GM19240 (cell line): ENCODE results near the gene CPNE9.

Experiments
- DNase-seq: peaks from one replicate; pipeline ENCODE4 v3.0.0; 2011; ENCODE audit warnings: low spot score; ENCODE audit not compliant: insufficient read length

CPNE9 gene, protein sequence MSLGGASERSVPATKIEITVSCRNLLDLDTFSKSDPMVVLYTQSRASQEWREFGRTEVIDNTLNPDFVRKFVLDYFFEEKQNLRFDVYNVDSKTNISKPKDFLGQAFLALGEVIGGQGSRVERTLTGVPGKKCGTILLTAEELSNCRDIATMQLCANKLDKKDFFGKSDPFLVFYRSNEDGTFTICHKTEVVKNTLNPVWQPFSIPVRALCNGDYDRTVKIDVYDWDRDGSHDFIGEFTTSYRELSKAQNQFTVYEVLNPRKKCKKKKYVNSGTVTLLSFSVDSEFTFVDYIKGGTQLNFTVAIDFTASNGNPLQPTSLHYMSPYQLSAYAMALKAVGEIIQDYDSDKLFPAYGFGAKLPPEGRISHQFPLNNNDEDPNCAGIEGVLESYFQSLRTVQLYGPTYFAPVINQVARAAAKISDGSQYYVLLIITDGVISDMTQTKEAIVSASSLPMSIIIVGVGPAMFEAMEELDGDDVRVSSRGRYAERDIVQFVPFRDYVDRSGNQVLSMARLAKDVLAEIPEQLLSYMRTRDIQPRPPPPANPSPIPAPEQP

DNA sequence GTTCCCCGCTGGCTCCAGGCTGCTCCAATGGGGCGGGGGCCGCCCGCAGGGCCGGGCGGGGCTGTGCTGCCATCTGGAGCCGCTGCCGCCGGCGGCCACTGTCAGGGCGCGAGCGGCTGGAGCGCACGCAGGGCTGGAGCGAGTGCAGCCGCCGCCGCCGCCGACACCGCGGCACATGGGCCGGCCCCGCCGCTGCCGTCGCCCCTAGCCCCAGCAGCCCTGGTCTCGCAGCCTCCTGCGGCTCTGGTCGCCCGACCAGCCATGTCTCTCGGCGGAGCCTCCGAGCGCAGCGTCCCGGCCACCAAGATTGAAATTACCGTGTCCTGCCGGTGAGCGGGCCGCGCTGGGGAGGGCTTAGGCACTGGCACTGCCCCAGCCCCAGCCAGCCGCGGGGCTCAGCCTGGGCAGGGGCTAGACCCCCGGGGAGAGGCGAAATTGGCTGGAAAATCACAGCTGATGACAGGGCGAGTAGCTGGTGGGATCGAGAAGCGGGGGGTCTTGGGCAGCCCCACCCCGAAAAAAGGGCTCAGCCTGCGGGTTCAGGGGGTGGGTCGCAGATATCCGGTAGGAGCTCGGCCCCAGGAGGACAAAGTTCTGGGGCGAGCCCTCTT is at the start of gene CPNE9:
CPNE9 (plus strand) TSS at position 98 of the 611 bp plus-strand sequence; CDS start at position 262, 164 bp downstream.
- DNase-seq = no peak

DNA sequence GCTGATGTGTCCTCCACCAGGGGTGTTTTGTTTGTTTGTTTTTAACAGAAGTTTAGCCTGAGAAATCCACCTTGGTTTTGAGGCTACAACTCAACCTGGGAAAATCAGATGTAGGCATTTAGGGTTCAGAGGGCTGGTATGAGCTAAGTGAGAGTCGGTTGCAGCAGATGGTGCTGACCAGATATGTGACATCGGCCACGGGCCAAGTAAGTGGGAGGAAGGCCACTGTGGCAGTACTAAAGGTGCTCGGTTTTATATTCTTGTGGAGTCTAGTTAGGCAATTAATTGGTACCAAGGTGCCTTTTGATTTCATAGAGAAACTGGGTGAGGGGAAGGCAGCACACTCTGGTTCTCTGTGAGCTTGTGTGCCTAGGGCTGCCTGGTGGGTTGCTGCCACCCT is 43.8 kb upstream of the CPNE9 start:
- DNase-seq = no peak

GRCh38 chr3:9660972-9661371 is 42.7 kb upstream of the CPNE9 start:
- DNase-seq = no peak

GRCh38 chr3:9664119-9664751 is 39.4 kb upstream of the CPNE9 start:
- DNase-seq = no peak

GRCh38 chr3:9666704-9667445 is 36.8 kb upstream of the CPNE9 start:
- no peak for DNase-seq

DNA sequence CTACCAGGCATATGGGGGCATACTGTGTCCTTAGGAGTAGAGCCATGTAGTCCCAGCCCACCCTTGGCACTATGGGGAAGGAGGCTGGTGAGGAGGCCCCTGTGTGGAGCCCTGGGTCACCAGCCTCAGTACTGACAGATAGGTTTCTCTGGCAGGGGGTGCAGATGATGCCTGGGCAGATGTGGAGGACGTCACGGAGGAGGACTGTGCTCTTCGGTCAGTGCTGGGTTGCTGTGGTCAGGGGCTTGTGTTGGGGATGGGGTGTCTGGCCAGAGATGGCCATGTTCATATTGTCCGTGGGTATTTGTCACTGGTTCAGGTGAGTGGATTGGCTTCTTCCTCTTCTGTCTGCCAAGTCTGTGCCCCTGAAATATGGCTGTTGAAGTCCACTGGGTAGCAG is 34.4 kb upstream of the CPNE9 start:
- no peak for DNase-seq

DNA sequence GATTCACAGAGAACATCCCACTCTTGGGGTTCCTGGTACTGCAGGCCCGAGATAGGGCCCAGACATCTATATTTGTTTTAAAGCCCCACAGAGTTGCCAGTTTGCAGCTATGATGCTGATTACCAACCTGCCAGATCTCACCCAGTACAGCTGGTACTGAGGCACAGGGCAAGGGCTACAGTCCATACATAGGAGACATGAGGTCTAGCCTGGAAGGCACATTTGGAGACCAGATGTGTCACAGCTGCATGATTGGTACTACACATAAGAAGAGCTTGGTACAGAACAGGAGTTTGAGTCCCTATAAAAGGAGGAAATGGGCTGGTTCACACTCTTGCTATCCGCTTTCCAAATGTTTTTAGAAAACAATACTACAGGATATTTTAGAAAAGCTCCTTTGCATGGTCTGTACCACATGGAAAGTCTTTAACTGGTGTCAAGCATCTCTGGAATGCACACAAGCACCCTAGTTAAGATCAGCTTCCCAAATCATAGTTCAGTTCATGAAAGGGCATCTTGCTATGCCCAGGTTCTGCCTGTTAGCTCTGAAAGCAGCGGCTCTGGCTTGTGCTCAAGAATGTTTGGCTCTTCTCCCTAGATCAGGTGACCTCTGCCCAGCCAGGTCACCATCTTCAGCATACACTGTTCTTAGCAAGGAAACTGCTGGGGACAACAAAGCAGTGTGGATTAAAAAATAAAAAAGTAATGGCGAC is 33.8 kb upstream of the CPNE9 start:
- no peak for DNase-seq

DNA sequence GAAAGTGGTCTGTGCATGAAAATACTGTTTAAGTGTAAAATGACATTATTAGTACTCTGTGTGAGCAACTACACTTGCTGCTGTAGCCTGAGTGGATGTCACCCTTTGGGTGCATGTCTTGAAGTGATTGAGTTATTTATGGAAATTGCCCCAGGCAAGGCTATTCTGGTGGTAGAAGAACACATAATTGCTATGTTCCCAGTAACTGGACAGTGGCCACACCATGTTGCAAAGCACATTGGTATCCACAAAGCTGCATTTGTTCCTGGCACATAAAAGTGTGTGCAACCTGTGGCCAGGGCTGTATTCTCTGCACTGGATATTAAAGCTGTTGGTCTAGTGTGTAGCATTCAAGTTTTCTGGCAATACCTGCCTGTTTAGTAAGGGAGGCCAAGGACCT is 30.6 kb upstream of the CPNE9 start:
- DNase-seq = no peak

- DNase-seq = no peak
Measured at GRCh38 chr3:9673752-9674151, 29.9 kb upstream of the CPNE9 start.

DNA sequence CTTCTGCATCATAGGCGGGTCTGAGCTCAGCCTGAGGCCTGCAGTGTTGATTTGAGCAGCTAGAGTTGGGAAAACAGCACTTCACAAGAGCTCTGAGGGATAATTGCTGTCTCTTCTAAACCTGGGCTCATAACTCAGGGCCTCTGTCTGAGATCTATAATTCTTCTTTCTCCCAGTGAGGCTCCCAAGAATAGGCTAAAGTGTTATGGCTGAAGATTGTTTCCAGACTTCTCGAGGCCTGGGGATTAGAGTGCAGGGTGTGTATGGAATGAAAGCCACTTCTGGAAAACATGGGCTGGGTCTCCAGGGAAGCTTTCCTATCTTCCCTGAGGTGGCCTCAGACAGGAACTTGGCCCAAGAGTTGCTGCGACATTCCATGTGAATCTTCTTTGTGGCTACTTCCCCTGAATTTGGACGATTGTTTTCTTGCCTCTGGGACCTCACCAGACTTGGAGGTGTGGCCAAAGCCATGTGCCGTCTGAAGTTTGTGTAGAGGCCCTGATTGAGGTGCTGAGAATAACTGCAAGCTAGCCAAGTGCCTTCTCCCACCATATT is 27.8 kb upstream of the CPNE9 start:
- no peak for DNase-seq

DNA sequence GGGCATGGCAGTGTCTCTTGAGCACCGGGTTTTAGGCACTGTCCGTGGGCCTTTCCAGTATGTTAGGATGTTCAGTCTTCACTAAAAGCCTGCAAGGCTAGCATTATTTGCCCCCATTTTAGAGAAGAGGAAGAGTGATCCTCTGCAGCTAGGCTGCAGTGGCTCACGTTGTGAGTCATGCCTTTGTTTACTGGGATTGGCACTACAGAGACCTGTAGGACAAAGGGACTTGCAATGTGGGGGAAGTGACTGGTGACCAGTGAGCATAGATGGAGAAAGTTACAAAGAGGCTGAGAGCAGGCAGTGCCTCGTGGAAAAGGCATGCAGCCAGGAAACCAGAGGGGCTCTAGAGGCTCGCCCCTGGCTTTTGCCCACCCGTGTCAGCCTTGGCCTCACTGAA is 26.8 kb upstream of the CPNE9 start:
- DNase-seq = no peak

DNA sequence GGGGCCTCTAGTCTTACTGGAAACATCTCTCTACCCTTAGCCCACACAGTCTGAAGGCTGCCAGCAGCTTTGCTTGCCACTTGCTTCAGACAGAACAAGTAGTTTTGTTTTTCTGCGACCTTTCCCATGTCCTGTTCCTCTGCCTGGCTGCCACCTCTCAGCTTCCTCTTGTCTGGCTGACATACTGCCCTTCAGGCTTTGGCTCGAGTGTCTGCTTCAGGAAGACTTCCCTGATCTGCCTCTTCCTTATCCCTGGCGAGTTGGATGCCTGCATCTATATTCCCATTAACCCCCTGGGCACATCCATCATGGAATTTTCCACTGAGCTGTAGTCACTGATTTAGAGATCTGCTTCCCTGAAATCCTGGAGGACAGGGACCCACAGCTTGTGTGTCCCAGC is 25.1 kb upstream of the CPNE9 start:
- no peak for DNase-seq

DNA sequence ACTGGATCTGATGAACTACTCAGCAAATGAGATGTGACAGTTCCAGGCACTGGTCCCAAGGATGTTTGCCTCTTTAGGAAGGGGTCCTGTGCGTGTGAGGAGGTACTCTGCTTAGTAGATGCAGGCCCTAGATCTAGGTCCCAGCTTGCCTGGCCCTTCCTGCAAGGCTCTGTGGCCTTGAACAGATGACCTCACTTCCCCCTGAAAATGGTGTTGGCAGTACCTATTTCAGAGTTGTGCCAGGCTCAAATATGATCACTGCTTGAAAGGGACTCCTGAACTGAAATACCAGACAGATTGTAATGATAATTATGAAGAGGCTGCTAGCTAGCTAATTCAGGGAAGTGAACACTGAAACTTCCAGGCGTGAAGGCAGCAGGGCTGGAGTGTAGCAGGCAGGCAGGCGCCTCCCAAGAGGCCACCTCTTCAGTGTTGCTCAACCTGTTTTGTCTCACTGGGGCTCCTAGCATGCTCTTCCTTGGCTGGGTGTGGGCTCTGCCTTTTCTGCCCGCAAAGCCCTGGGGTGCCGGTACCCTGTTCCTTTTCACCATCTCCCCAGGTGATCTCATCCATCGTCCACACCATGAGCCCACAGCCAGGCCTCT is 24.1 kb upstream of the CPNE9 start:
- no peak for DNase-seq

DNA sequence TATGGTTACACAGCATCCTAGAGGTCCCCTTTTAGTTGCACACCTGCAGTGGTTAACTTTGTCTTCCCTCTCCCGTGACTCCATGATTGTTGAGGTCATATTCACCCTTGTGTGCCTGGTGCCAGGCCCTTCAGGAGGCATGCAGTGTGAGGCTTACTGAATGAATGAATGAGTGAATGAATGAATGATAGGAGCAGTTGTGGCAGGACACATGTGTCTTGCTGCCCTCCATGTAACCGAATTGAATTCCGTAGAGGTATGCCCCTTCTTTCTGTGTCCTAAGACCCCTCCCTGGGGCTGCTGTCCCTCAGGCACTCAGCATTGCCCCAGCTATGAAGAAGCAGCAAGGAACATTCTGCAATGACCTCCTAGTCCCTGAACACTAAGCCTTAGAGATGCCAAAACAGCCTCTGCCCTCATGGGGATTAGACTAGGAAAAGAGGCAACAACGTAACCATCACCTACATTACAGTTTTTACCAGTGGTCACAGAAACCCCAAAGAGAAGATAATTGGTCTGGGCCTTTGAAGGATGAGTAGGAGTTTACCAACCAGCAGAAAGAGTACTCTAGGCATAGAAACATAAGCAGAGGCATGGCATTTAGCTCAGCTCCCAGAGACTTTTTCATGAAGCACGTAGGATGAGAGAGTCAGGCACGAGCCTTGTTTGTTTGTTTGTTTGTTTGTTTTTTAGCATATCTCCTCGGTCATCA is 22.5 kb upstream of the CPNE9 start:
- DNase-seq = no peak

GRCh38 chr3:9681723-9682081 is 21.9 kb upstream of the CPNE9 start:
- DNase-seq = no peak

GRCh38 chr3:9682096-9682495 is 21.5 kb upstream of the CPNE9 start:
- no peak for DNase-seq

DNA sequence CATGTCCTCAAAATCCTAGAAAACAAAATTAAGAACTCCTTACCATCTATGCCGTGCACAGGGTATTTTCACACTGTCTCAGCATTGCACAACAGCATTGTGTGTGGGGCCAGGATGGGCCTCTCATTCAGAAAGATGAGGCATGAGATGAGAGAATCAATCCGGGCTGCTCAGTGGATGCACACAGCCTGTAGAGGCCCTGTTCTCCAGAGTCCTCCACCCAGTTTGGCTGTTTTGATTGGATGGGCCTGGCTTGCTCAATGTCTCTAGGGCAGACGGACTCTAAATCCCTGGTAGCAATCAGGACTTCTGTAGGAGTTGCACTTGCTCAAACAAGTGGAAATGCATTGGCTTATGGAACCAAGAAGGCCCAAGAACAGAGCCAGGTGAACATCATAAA is 20.2 kb upstream of the CPNE9 start:
- no peak for DNase-seq

GRCh38 chr3:9685216-9686049 is 18.2 kb upstream of the CPNE9 start:
- DNase-seq = no peak

DNA sequence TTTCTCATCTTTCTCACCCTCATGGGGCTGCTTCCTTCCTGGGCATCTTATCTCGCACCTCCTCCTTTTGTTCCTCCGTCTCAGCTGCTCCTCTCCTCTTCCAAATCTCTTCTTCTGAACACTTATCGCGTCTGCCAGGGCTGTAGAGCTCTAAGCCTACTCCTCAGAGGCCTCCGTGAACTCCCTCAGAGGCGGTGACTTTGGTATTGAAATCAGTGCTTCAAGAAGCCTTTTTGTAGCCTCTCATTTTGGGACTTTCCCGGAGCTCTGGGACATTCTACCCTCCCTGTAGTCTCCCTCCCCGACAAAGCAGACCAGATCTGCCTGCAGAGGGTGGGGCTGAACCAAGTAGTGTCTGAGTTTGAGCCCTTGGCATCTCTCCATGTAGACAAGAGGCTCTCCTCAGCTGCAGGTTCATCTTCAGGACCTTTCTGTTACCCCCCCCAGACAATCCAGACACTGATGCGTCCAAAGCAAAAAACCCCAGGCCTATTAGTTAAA is 17.5 kb upstream of the CPNE9 start:
- DNase-seq = no peak
